ENCODE results near the gene KSR2.

- TF ChIP-seq CTCF (IDR thresholded peaks at IDR 0.05) (no peak), POLR2A (IDR thresholded peaks at IDR 0.05) (no peak)
Measured at GRCh38 chr12:117790948-117791347, 177.8 kb downstream of the KSR2 start.
